Measurements from ENCODE around the gene BCAS4.

GRCh38 chr20:50866036-50866685, 71.3 kb downstream of the BCAS4 start:
- TF ChIP-seq, protein P1, sequence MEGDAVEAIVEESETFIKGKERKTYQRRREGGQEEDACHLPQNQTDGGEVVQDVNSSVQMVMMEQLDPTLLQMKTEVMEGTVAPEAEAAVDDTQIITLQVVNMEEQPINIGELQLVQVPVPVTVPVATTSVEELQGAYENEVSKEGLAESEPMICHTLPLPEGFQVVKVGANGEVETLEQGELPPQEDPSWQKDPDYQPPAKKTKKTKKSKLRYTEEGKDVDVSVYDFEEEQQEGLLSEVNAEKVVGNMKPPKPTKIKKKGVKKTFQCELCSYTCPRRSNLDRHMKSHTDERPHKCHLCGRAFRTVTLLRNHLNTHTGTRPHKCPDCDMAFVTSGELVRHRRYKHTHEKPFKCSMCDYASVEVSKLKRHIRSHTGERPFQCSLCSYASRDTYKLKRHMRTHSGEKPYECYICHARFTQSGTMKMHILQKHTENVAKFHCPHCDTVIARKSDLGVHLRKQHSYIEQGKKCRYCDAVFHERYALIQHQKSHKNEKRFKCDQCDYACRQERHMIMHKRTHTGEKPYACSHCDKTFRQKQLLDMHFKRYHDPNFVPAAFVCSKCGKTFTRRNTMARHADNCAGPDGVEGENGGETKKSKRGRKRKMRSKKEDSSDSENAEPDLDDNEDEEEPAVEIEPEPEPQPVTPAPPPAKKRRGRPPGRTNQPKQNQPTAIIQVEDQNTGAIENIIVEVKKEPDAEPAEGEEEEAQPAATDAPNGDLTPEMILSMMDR (conservative IDR thresholded peaks at IDR 0.05 in 1 of 2, IDR thresholded peaks at IDR 0.05 in 1 of 2; ENCODE audit: low read depth in 1 of 2, low read length in 2 of 2) = no peak
- TF ChIP-seq EZH2 (IDR thresholded peaks at IDR 0.05; ENCODE audit: low read length, missing control alignments) = no peak

Measured in fibroblast of lung (primary cell).